Stimulated activated CD4-positive, alpha-beta T cell treated with anti-CD3 and anti-CD28 coated beads, TNF-alpha, amount 100 ng/mL, for 4 hours (primary cell): ENCODE results near the gene TTLL1.
A peak's percentile ranks its signal among the peaks of the same experiment; 100 is the strongest.
"Not testable (repeated sequence)": the region's sequence is repeated elsewhere in the genome, so short reads cannot be mapped to it uniquely, and the experiment has no call there.

Source experiments
- DNase-seq, 3 experiments: peaks; one replicate each; pipeline ENCODE4 v3.0.0-alpha.2; 2020; ENCODE audit warnings: low read depth in 3 of 3

TTLL1 gene

GRCh38 chr22:43110444-43110926 is 21.3 kb upstream of the TTLL1 start, which contains the start of gene BIK:
Gene BIK (plus strand): TSS chr22:43110750. CDS start chr22:43124023, 13,273 bp downstream.
- peak in 2 of 3 experiments; percentile 16 to 18 for DNase-seq

GRCh38 chr22:43109921-43110443 is 20.8 kb upstream of the TTLL1 start:
- DNase-seq: no peak

- no peak for DNase-seq
Observed at GRCh38 chr22:43109511-43109910, 20.3 kb upstream of the TTLL1 start.

GRCh38 chr22:43106302-43106701 is 17.1 kb upstream of the TTLL1 start:
- no peak for DNase-seq

- DNase-seq: not testable (repeated sequence)
Observed at GRCh38 chr22:43104950-43105349, 15.8 kb upstream of the TTLL1 start.

- DNase-seq: not testable (repeated sequence)
Observed at GRCh38 chr22:43104056-43104625, 14.9 kb upstream of the TTLL1 start.

- DNase-seq: no peak
Observed at GRCh38 chr22:43101306-43101705, 12.1 kb upstream of the TTLL1 start.

GRCh38 chr22:43100225-43100624 is 11.0 kb upstream of the TTLL1 start:
- DNase-seq: no peak

GRCh38 chr22:43099095-43099494 is 9.9 kb upstream of the TTLL1 start:
- no peak for DNase-seq

- DNase-seq: no peak
Observed at GRCh38 chr22:43098356-43098755, 9.2 kb upstream of the TTLL1 start.

GRCh38 chr22:43096420-43096819 is 7.2 kb upstream of the TTLL1 start:
- no peak for DNase-seq

- no peak for DNase-seq
Observed at GRCh38 chr22:43094551-43094950, 5.4 kb upstream of the TTLL1 start.

- no peak for DNase-seq
Observed at GRCh38 chr22:43094085-43094484, 4.9 kb upstream of the TTLL1 start.

GRCh38 chr22:43092085-43092484 is 2.9 kb upstream of the TTLL1 start:
- no peak for DNase-seq

- no peak for DNase-seq
Observed at GRCh38 chr22:43090130-43090789, 1.1 kb upstream of the TTLL1 start.

GRCh38 chr22:43088627-43088983 is 586 bp downstream of the TTLL1 start:
- no peak for DNase-seq

- no peak for DNase-seq
Observed at GRCh38 chr22:43085658-43086606, 3.3 kb downstream of the TTLL1 start.

- no peak for DNase-seq
Observed at GRCh38 chr22:43081968-43082367, 7.2 kb downstream of the TTLL1 start.

GRCh38 chr22:43080616-43081015 is 8.6 kb downstream of the TTLL1 start:
- DNase-seq: no peak

- DNase-seq: no peak
Observed at GRCh38 chr22:43079742-43080141, 9.4 kb downstream of the TTLL1 start.

GRCh38 chr22:43078522-43078921 is 10.7 kb downstream of the TTLL1 start:
- no peak for DNase-seq
